Liver (tissue), 9 donors: ENCODE measurements around the gene ISOC1. TPM values are rescaled to one million over a fixed set of nuclear protein-coding genes. Genes with fewer than 3 reads are reported as not detected.

Source experiments
- DNase-seq: peaks from one replicate; pipeline ENCODE4 v3.0.0-alpha.2; 2017; ENCODE audit warnings: low spot score
- H3K27ac ChIP-seq, 2 donors: one replicate each; pipeline ENCODE4 v1.7.0; 2013; ENCODE audit warnings: inconsistent platforms in 2 of 2, low read length in 2 of 2, control low read depth in 1 of 2, low read depth in 1 of 2, mild to moderate bottlenecking in 1 of 2
- H3K27me3 ChIP-seq, 4 donors: one replicate each; pipeline versions ENCODE4 v1.6.1 to v1.7.0; 2013; ENCODE audit warnings: low read length in 3 of 4, inconsistent platforms in 1 of 4, mild to moderate bottlenecking in 1 of 4, moderate library complexity in 1 of 4; ENCODE audit not compliant: control insufficient read depth in 4 of 4, insufficient read depth in 4 of 4
- H3K36me3 ChIP-seq, 4 donors: one replicate each; pipeline versions ENCODE4 v1.6.1 to v1.7.0; 2013; ENCODE audit warnings: low read length in 3 of 4, mild to moderate bottlenecking in 3 of 4, low read depth in 1 of 4, moderate library complexity in 1 of 4; ENCODE audit not compliant: control insufficient read depth in 4 of 4, insufficient read depth in 3 of 4
- H3K4me1 ChIP-seq, 4 donors: one replicate each; pipeline versions ENCODE4 v1.6.1 to v1.7.0; 2013; ENCODE audit warnings: low read length in 3 of 4, mild to moderate bottlenecking in 3 of 4, moderate library complexity in 1 of 4; ENCODE audit not compliant: control insufficient read depth in 4 of 4, insufficient read depth in 4 of 4
- H3K4me3 ChIP-seq, 3 donors: one replicate each; pipeline versions ENCODE4 v1.6.1 to v1.7.0; 2013; ENCODE audit warnings: low read length in 3 of 3, control low read depth in 1 of 3, low read depth in 1 of 3, mild to moderate bottlenecking in 1 of 3
- H3K9ac ChIP-seq, 2 donors: one replicate each; pipeline ENCODE4 v1.7.0; 2013; ENCODE audit warnings: low read length in 2 of 2, mild to moderate bottlenecking in 2 of 2, moderate library complexity in 2 of 2, control low read depth in 1 of 2, low read depth in 1 of 2
- H3K9me3 ChIP-seq, 4 donors: one replicate each; pipeline versions ENCODE4 v1.6.1 to v1.7.0; 2013; ENCODE audit warnings: low read length in 3 of 4; ENCODE audit not compliant: control insufficient read depth in 4 of 4
- ATF3 ChIP-seq: IDR thresholded peaks from 2 replicates; pipeline ENCODE4 v1.6.1; 2016; ENCODE audit warnings: antibody characterized with exemption
- CTCF ChIP-seq: fragments of 150-350 bp; IDR thresholded peaks from 2 replicates; pipeline ENCODE4 v1.5.1; 2017; ENCODE audit warnings: improper control_type of control experiment, low read depth, low read length; ENCODE audit not compliant: missing input control
- EGR1 ChIP-seq, 2 donors: IDR thresholded peaks; 2 replicates each; pipeline ENCODE4 v1.6.1; 2016 to 2018; ENCODE audit warnings: antibody characterized with exemption in 2 of 2, low read depth in 2 of 2
- FOXA1 ChIP-seq: IDR thresholded peaks from 2 replicates; pipeline ENCODE4 v1.6.1; 2016; ENCODE audit warnings: antibody characterized with exemption
- FOXA2 ChIP-seq: IDR thresholded peaks from 2 replicates; pipeline ENCODE4 v1.6.1; 2016; ENCODE audit warnings: antibody characterized with exemption
- GABPA ChIP-seq, 2 donors: IDR thresholded peaks in 1 of 2; conservative IDR thresholded peaks in 1 of 2; 2 replicates each; pipeline ENCODE4 v1.6.1; 2016; ENCODE audit warnings: antibody characterized with exemption in 2 of 2, mild to moderate bottlenecking in 1 of 2, moderate library complexity in 1 of 2
- HNF4A ChIP-seq, 2 donors: conservative IDR thresholded peaks; 2 replicates each; pipeline ENCODE4 v1.6.1; 2016; ENCODE audit warnings: antibody characterized with exemption in 2 of 2, mild to moderate bottlenecking in 2 of 2
- HNF4G ChIP-seq: IDR thresholded peaks from 2 replicates; pipeline ENCODE4 v1.6.1; 2016; ENCODE audit warnings: antibody characterized with exemption
- JUND ChIP-seq, 2 donors: IDR thresholded peaks; 2 replicates each; pipeline ENCODE4 v1.6.1; 2016; ENCODE audit warnings: antibody characterized with exemption in 2 of 2
- MAX ChIP-seq: IDR thresholded peaks from 2 replicates; pipeline ENCODE4 v1.6.1; 2016; ENCODE audit warnings: antibody characterized with exemption
- RAD21 ChIP-seq, 2 donors: IDR thresholded peaks; 2 replicates each; pipeline ENCODE4 v1.6.1; 2016; ENCODE audit warnings: antibody characterized with exemption in 2 of 2, mild to moderate bottlenecking in 2 of 2
- REST ChIP-seq: IDR thresholded peaks from 2 replicates; pipeline ENCODE4 v1.6.1; 2016; ENCODE audit warnings: antibody characterized with exemption, mild to moderate bottlenecking
- RXRA ChIP-seq, 2 donors: IDR thresholded peaks; 2 replicates each; pipeline ENCODE4 v1.6.1; 2017 to 2018; ENCODE audit warnings: antibody characterized with exemption in 2 of 2, mild to moderate bottlenecking in 1 of 2
- SP1 ChIP-seq: IDR thresholded peaks from 2 replicates; pipeline ENCODE4 v1.6.1; 2018; ENCODE audit warnings: antibody characterized with exemption, mild to moderate bottlenecking
- TAF1 ChIP-seq: conservative IDR thresholded peaks from 2 replicates; pipeline ENCODE4 v1.6.1; 2016; ENCODE audit warnings: antibody characterized with exemption, mild to moderate bottlenecking
- YY1 ChIP-seq: IDR thresholded peaks from 2 replicates; pipeline ENCODE4 v1.6.1; 2016; ENCODE audit warnings: antibody characterized with exemption, mild to moderate bottlenecking
- ZBTB33 ChIP-seq: IDR thresholded peaks from 2 replicates; pipeline ENCODE4 v1.6.1; 2016; ENCODE audit warnings: antibody characterized with exemption
- WGBS: extraction: QIAGEN DNeasy Blood & Tissue Kit; methylation state at CpG from one replicate; pipeline ENCODE4 v1.1.7; 2013; 5-methylcytosine and 5-hydroxymethylcytosine counted together
- polyA plus RNA-seq, 2 donors: library from polyadenylated mRNA; stranded (reverse) in 1 of 2; unstranded in 1 of 2; fragments of 200-250 nt in 1 of 2; fragments of >200 nt in 1 of 2; fragmentation: Nextera tagmentation in 1 of 2; extraction: Ambion mirVana in 1 of 2; gene quantifications; one replicate each; pipeline versions ENCODE4 v1.2.1 to v1.2.3, GENCODE V29; 2013 to 2015
- total RNA-seq, 2 donors: library from RNA; depleted of rRNA; stranded (reverse); fragments of >200 nt; gene quantifications; one replicate each; pipeline ENCODE4 v1.2.3, GENCODE V29; 2014
- donor health status: healthy.
- donor health status: healthy.
- donor health status: healthy.
- donor health status: healthy.
- donor health status: healthy.

ISOC1 gene
- total and polyA plus RNA-seq, 4 donors = 34.1 to 52.9 (median 41.8) TPM

DNA sequence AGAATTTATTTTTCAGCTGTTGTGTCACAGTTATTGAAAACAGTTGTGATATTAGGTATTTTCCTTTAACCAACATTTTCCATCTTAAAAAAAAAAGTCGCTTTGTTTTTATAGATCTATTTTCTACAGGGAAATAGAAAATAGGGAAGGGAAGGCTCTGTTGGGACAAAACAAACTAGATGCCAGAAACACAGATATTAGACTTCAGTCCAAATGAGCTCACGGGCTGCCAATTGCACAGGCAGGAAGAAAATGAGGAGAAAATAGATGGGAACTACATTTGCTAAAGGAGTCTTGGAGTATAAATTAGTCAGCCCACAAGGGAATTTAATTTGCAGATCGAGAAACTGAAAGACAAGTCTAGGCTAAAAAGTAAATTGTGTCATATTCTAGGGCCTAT lies 21.4 kb upstream of the ISOC1 start (continued):
- TF ChIP-seq ZBTB33 = no peak
- no peak for TF ChIP-seq ATF3
- no peak for TF ChIP-seq TAF1
- TF ChIP-seq EGR1 (IDR thresholded peaks at IDR 0.05; ENCODE audit: low read depth in 2 of 2) = no peak

DNA sequence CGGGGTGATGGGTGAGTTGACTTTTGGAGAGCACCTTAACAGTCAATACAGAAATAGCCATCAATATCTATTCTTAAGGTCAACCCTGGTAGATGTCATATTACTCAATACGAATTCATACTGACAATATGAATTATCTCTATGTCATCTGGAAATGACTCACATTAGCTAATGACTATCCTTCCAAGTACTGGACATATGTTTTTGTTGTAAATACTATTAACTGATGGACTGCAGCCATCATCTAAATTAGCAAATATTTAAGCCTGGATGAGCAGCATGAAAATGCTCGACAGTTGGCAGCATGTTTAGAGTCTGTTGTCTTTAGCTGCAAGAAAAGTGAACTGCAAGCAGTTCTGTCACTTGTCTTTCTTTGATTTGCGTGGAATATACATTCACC lies 19.6 kb upstream of the ISOC1 start:
- Histone ChIP-seq H3K27me3 (no peaks in the 10 kb centered on the region), H3K4me3 (no peak overlapping the region), H3K9ac (no peak overlapping the region), H3K4me1 (no peaks in the 10 kb centered on the region), H3K36me3 (no peaks in the 10 kb centered on the region), H3K27ac (no peak overlapping the region), H3K9me3 (no peaks in the 10 kb centered on the region)
- DNase-seq = no peak
- TF ChIP-seq HNF4A (conservative IDR thresholded peaks at IDR 0.05) (no peak), MAX (no peak), RXRA (IDR thresholded peaks at IDR 0.05) (no peak), ZBTB33 (no peak), EGR1 (IDR thresholded peaks at IDR 0.05; ENCODE audit: low read depth in 2 of 2) (no peak), FOXA2 (no peak), TAF1 (no peak), HNF4G (no peak), JUND (IDR thresholded peaks at IDR 0.05) (no peak), ATF3 (no peak), REST (no peak), SP1 (no peak), GABPA (IDR thresholded peaks at IDR 0.05 in 1 of 2, conservative IDR thresholded peaks at IDR 0.05 in 1 of 2) (no peak), YY1 (no peak), CTCF (no peak), FOXA1 (no peak), RAD21 (IDR thresholded peaks at IDR 0.05) (no peak)
- WGBS = 75% methylated on average over 4 of the region's 4 CpGs
